GM10266 (cell line): ENCODE measurements around the gene RAB40C.

Source experiments
- DNase-seq: peaks from one replicate; pipeline ENCODE4 v3.0.0; 2012; ENCODE audit errors: extremely low spot score
- CTCF ChIP-seq: IDR thresholded peaks from 2 replicates; pipeline ENCODE4 v1.5.1; 2012; ENCODE audit warnings: mild to moderate bottlenecking, low read depth; ENCODE audit not compliant: control insufficient read depth, insufficient read depth; ENCODE audit errors: missing control alignments

RAB40C gene

DNA sequence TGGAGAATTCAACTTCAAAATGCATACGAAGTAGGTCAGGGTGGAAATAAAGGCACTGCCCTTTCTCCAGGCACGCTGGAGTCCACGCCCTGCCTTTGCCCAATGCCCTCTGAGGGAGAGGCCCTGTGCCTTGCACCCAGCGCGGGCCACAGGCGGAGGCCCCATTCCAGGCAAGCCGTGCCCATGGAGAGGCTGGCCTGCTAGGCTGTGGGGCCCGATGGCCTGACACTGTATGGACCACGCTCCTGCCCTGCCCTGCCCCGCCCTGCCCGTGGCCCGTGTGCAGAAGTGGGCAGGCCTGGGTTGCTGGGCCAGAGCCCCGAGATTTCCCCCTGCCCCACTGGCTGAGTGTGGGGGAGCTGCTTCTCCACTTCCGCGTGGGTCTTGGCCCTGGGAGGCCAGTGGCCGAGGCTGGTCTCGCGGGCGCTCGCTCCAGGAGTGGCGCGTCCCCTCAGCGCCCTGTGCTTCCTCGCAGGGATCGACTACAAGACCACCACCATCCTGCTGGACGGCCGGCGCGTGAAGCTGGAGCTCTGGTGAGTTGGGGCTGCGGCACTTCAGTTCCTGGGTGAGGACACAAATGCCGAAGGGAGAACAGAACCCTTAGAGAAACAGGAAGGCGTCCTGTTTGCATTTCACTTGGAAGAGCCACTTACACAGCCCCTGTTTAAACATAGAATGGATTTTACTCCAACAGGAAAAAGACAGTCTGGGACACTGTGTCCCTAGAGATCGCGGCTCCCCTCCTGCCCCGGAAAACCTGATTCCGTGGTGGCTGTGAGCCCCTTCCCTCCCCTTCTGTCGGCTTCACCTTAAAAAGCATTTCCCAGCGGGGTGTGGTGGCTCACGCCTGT lies 27.1 kb downstream of the RAB40C start:
- no peak for TF ChIP-seq CTCF
- no peak for DNase-seq

GRCh38 chr16:617855-618254 lies 28.0 kb downstream of the RAB40C start:
- DNase-seq, result no peak
- no peak for TF ChIP-seq CTCF

GRCh38 chr16:619476-620100 lies 29.7 kb downstream of the RAB40C start:
- no peak for DNase-seq
- TF ChIP-seq CTCF, result no peak

DNA sequence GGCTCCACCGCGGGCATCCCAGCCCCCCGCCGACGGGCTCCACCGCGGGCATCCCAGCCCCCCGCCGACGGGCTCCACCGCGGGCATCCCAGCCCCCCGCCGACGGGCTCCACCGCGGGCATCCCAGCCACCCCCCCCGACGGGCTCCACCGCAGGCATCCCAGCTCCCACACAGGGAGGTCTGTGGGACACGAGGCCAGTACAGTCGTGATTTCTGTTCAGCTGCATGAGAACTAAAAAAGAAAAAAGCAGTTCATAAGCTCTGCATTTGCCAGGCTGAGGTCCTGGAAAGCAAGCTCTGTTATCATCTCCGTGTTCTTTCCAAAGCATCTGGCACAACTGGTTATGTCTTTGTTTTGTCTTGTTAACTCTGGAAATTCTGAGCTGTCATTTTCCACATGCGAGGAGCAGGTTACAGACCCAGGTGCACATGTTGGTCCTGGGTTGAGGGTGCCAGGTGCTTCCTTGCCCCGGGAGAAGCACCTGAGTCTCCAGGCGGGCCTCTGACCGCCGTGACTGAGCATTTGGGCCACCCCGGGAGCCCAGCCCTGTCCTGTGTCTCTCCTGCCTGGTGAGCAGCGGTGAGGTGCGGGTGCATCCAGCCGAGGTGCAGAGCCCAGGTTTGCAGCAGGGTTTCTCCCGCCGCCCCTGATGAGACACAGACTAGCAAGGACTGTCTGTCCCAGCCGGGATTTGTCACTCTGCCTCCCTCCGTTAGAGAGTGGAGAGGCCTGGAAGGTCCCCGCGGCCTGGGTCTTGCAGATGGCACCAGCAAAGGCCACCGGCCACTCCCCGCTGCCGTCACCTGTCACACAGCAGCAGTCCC lies 31.0 kb downstream of the RAB40C start:
- DNase-seq, result no peak
- no peak for TF ChIP-seq CTCF

- DNase-seq, result no peak
- no peak for TF ChIP-seq CTCF
These were observed 31.8 kb downstream of the RAB40C start for GRCh38 chr16:621526-622105.

GRCh38 chr16:622920-623280 lies 33.0 kb downstream of the RAB40C start:
- DNase-seq, result no peak
- TF ChIP-seq CTCF, result no peak
